ENCODE measurements around the gene LRRC26.
"Not testable (repeated sequence)": the region's sequence is repeated elsewhere in the genome, so short reads cannot be mapped to it uniquely, and the experiment has no call there.

LRRC26 gene

DNA sequence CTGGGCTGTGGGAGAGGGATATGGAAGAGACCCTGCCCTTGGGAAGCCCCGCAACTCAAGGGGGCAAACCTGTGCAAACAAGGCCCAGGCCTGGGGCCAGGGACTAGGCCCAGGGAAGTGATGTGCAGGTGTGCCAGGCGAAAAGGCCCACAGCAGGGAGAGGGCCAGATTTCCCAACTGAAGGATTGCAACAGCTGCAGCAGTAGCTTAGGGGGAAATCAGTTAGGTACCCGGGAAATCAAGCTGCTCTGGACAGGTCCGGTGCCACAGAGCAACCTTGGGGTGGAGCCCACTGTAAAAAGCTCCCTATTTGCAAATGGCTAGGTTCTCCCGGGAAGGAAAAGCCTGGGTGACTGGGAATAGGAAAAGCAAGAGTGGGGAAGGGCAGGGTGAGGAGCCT, 20.5 kb downstream of the LRRC26 start:
- DNase-seq = no peak

GRCh38 chr9:137148661-137149060, 21.2 kb downstream of the LRRC26 start:
- DNase-seq = no peak

DNA sequence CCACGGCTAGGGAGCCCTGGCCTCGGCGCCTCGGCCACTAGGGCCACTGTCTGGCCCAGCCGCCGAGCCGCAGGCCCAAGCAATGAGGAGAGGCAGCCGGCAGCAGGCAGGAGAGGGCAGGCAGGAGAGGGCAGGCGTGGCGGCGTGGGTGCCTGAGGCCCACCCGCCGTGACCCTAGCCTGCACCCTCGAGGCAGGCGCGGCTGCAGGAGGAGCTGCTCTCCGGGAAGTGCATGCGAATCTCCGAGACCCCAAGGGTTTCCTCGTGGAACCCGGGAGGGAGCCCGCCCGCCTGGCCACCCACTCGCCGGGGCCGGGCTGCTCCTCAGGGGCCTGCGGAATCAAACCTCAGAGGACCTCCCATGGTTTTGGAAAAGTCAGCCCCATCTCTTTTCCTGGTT, 21.6 kb downstream of the LRRC26 start:
- no peak for DNase-seq

DNA sequence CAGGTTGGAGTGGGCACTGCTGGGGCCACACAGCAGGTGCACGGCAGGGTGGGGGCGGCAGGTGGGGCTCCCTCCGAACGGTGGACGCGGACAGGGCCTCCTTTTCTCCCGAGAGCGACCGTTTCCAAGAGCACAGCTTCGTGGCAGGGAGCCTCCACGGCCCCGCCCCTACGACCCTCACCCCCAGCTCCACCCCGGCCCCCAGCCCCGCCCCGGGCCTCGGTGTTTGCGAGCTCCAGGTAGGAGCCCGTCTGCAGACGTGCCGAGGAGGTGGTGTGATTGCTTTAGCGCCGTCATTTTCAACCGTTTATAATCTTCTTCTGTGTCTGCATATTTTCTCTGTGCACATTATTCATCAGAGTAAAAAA, 22.1 kb downstream of the LRRC26 start:
- no peak for DNase-seq

- DNase-seq = no peak
Measured at GRCh38 chr9:137147091-137147792, 22.6 kb downstream of the LRRC26 start.

GRCh38 chr9:137146527-137146918, 23.3 kb downstream of the LRRC26 start:
- no peak for DNase-seq

GRCh38 chr9:137145731-137146526, 23.9 kb downstream of the LRRC26 start:
- no peak for DNase-seq

DNA sequence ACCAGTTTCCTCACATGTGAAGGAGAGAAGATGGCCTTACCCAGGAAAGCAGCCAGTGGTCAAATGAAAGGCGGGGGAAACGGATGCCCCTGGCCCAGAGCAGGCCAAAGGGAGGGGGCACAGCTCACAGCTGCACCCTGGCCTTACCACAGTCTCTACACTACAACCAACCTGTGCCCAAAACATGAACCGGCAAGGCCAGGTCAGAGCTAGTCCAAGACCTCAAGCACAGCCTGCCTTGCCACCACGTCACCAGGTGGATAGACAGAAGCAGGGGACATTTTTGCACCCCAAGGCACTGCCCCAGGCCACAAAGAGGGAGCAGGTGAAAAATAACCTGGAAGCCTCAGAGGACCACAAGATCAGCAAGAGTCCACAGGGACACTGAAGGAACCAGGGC, 26.4 kb downstream of the LRRC26 start:
- DNase-seq = no peak

DNA sequence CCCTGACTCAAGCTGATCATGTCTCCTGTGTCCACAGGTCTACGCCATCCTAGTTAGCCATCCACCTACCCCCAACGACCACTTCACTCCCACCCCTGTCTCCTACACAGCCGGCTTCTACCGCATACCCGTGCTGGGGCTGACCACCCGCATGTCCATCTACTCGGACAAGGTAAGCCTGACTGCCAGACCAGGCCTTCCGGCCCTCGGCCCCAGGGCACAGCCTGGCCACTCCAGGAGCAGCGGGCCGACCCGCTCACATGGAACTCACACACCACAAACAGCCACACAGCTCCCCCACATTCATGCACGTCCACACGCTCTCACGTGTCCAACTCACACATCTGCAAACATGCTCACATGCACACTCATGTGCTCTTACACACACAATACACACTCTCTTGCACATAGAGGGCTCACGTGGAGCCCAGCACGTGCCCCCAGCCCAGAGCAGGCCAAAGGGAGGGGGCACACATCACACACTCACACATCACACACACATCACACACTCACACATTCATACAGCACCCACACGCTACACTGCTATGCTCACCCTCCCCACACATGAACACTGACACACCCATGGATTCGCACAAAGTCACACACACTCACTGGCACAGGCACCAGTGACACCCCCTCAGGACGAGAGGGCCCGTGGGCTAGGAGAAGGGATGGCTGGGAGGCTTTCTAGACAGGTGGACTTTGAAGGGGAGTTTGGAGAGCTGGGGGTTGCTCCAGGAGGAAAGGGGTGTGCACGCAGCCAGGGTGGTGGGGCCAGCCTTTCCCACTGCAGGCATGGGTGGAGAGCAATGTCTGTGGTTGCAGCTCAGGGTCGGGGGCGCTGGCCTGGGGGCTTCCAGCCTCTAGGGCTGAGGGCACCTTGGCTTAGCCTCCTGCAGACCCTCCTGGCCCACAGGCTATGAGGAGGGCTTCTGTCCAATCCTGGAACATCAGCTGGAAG, 27.6 kb downstream of the LRRC26 start:
- no peak for DNase-seq

- DNase-seq = no peak
Measured at GRCh38 chr9:137141050-137141810, 28.6 kb downstream of the LRRC26 start.

GRCh38 chr9:137140151-137141012, 29.5 kb downstream of the LRRC26 start:
- no peak for DNase-seq

- no peak for DNase-seq
Measured at GRCh38 chr9:137139468-137140150, 30.2 kb downstream of the LRRC26 start.

GRCh38 chr9:137138722-137139467, 31.0 kb downstream of the LRRC26 start, which contains the start of gene GRIN1:
Gene GRIN1, plus strand, starts transcription at chr9:137139154. Its CDS starts 333 bp downstream, at chr9:137139487.
- DNase-seq = no peak

DNA sequence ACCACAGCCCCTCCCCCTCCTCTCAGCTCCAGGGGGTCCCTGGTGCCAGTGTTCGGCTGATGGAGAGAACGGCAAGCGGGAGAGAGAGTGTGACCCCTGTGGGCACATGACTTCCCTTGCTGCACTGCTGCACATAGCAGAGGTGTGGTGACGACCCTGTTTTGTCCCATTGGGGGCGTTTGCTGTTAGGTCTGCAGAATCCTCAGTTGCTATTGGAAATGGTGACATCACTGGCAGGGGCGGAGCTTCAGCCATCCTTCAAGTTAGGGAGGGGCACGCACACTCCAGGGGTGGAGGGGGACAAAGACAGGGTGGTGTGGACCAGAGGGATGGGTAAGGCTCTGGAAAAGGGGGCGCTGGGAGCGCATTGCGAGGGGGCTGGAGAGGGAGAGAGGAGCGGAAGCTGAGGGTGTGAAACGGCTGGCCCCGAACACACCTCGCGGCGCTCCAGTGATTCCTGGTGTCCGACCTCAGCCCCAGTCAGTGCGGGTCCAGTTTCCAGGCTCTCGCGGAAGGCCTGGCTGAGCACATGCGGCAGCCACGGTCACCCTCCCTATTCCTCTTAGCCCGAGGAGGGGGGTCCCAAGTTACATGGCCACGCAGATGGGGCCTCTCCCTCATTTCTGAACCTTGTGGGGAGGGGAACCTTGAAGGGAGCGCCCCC, 31.7 kb downstream of the LRRC26 start:
- DNase-seq = peak; percentile 27

- DNase-seq = no peak
Measured at GRCh38 chr9:137136881-137137607, 32.8 kb downstream of the LRRC26 start.

- no peak for DNase-seq
Measured at GRCh38 chr9:137136261-137136880, 33.5 kb downstream of the LRRC26 start.

DNA sequence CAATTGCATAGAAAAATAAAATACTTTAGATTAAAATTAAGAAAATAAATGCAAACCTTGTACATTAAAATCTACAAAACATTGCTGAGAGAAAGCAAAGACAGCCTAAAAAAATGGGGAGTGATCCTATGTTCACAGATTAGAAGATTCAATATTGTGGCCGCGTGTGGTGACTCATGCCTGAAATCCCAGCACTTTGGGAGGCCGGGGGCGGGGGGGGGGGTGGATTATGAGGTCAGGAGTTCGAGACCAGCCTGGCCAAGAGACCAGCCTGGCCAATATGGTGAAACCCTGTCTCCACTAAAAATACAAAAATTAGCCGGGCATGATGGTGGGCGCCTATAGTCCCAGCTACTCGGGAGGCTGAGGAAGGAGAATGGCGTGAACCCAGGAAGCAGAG, 34.7 kb downstream of the LRRC26 start:
- DNase-seq = not testable (repeated sequence)

DNA sequence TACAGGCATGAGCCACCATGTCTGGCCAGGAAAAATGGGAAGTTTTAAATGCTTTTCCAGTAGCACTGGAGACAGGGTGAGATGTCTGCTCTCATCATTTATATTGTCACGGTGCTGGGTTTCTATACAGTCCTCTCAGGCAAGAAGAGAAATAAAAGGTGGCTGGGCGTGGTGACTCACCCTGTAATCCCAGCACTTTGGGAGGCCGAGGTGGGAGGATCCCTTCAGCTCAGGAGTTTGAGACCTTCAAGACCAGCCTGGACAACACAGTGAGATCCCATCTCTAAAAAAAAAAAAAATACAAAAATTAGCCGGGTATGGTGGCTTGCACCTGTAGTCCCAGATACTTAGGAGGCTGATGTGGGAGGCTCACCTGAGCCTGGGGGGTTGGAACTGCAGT, 35.7 kb downstream of the LRRC26 start:
- no peak for DNase-seq
